ENCODE results near the gene SNPH.
"Not testable (repeated sequence)": the region's sequence is repeated elsewhere in the genome, so short reads cannot be mapped to it uniquely, and the experiment has no call there.

The SNPH gene

GRCh38 chr20:1337441-1337840 is 71.3 kb downstream of the SNPH start:
- no peak for DNase-seq (ENCODE audit: low spot score)

DNA sequence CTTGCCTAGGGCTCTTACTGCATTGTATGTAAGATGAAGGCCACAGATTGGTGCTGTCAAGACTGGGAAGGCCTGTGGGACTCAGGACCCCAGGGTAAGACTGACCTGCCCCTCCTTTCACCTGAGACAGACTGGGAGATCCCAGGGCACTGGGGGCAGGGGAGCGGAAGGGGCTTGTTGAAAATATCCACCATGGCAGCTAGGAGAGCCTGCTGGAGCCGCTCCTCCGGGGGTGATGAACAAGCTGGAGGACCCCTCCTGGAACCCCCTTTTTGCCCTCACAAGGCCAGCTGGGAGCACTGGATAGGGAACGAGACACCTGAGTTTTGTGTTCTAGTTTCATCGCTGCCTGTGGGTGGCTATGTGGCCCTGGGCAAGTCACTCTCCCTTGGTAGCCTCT is 72.0 kb downstream of the SNPH start:
- DNase-seq (ENCODE audit: low spot score), result no peak

DNA sequence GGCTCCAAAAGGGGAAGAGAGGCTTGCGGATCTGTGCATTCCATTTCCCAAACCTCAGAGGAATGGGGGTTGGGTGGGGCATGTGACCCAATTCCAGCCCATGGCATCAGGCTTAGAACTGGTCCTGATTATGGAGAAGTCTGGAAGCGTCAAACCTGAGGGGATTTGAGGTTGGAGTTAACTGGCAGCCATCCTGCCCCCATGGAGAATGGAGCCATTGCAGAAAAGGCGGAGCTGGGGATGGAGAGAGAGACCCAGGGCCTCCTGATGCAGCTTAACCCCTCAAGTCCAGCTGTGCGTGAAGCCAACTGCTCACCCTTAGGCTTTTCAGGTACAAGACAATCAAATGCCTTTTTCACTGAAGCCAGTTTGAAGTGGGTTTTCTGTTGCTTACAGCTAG is 72.7 kb downstream of the SNPH start:
- DNase-seq (ENCODE audit: low spot score), result no peak

GRCh38 chr20:1341561-1342265 is 75.6 kb downstream of the SNPH start:
- no peak for DNase-seq (ENCODE audit: low spot score)

- not testable (repeated sequence) for DNase-seq (ENCODE audit: low spot score)
Observed at GRCh38 chr20:1343446-1344124, 77.5 kb downstream of the SNPH start.

- no peak for DNase-seq (ENCODE audit: low spot score)
Observed at GRCh38 chr20:1345030-1345755, 79.1 kb downstream of the SNPH start.

DNA sequence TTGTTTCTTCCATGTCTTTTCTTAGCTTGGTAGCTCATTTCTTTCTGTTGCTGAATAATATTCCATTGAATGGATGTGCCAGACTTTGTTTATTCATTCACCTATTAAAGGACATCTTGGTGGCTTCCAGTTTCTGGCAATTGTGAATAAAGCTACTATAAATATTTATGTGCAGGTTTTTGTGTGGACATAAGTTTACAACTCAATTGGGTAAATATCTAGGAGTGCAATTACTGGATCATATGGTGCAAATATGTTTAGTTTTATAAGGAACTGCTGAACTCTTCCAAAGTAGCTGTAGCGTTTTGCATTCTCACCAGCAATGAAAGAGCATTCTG is 79.6 kb downstream of the SNPH start:
- no peak for DNase-seq (ENCODE audit: low spot score)

DNA sequence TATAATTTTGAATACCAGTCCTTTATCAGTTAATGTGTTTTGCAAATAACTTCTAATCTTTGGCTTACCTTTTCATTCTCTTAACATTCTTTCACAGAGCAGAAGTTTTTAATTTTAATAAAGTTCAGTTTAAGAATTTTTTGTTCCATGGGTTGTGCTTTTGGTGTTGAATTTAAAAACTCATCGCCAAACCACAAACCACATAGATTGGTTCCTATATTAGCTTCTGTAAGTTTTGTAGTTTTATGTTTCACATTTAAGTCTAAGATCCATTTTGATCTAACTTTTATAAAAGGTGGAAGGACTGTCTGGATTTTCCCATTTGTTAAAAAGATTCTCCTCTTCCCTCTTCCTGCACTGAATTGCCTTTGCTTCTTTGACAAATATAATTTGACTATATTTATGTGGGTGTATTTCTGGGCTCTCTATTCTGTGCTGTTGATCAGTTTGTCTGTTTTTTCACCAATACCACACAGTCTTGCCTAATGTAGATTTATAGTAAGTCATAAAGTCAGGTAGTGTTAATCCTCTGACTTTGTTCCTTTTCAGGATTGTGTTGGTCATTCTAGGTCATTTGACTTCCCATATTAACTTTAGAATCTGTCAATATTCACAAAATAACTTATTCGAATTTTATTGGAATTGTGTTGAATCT is 80.3 kb downstream of the SNPH start:
- DNase-seq (ENCODE audit: low spot score), result no peak

GRCh38 chr20:1353956-1354355 is 87.9 kb downstream of the SNPH start:
- no peak for DNase-seq (ENCODE audit: low spot score)

GRCh38 chr20:1357921-1358671 is 92.0 kb downstream of the SNPH start:
- no peak for DNase-seq (ENCODE audit: low spot score)
